SW480 (cell line): Measurements from ENCODE around the gene UHRF2.
"Not testable (repeated sequence)": the region's sequence is repeated elsewhere in the genome, so short reads cannot be mapped to it uniquely, and the experiment has no call there.

Experiments
- DNase-seq: peaks from one replicate; pipeline ENCODE4 v3.0.0-alpha.2; 2016; ENCODE audit warnings: low spot score

The UHRF2 gene

GRCh38 chr9:6488395-6488794 lies 75.4 kb downstream of the UHRF2 start:
- no peak for DNase-seq

GRCh38 chr9:6489099-6489498 lies 76.1 kb downstream of the UHRF2 start:
- no peak for DNase-seq

GRCh38 chr9:6490863-6491262 lies 77.9 kb downstream of the UHRF2 start:
- DNase-seq = no peak

GRCh38 chr9:6495466-6495865 lies 82.5 kb downstream of the UHRF2 start:
- no peak for DNase-seq

- no peak for DNase-seq
Measured at GRCh38 chr9:6498982-6499381, 86.0 kb downstream of the UHRF2 start.

- DNase-seq = no peak
Measured at GRCh38 chr9:6501526-6502210, 88.7 kb downstream of the UHRF2 start.

GRCh38 chr9:6502399-6502798 lies 89.4 kb downstream of the UHRF2 start:
- DNase-seq = no peak

- no peak for DNase-seq
Measured at GRCh38 chr9:6506571-6506970, 93.6 kb downstream of the UHRF2 start.

GRCh38 chr9:6512085-6512657 lies 99.2 kb downstream of the UHRF2 start:
- no peak for DNase-seq

GRCh38 chr9:6522263-6522662 lies 109.3 kb downstream of the UHRF2 start:
- DNase-seq = no peak

- no peak for DNase-seq
Measured at GRCh38 chr9:6525326-6526045, 112.5 kb downstream of the UHRF2 start.

- DNase-seq = no peak
Measured at GRCh38 chr9:6535594-6535993, 122.6 kb downstream of the UHRF2 start.

- DNase-seq = no peak
Measured at GRCh38 chr9:6538666-6539071, 125.7 kb downstream of the UHRF2 start.

GRCh38 chr9:6542617-6543016 lies 129.6 kb downstream of the UHRF2 start:
- not testable (repeated sequence) for DNase-seq

- DNase-seq = no peak
Measured at GRCh38 chr9:6543204-6543603, 130.2 kb downstream of the UHRF2 start.

GRCh38 chr9:6545017-6545691 lies 132.2 kb downstream of the UHRF2 start:
- DNase-seq = no peak

- no peak for DNase-seq
Measured at GRCh38 chr9:6549106-6549800, 136.3 kb downstream of the UHRF2 start.

- no peak for DNase-seq
Measured at GRCh38 chr9:6551136-6551535, 138.1 kb downstream of the UHRF2 start.

- peak; percentile 34 for DNase-seq
Measured at GRCh38 chr9:6552033-6552432, 139.0 kb downstream of the UHRF2 start.

GRCh38 chr9:6552498-6553121 lies 139.6 kb downstream of the UHRF2 start:
- DNase-seq = no peak

GRCh38 chr9:6553866-6554265 lies 140.9 kb downstream of the UHRF2 start:
- DNase-seq = no peak
